B cell (primary cell): ENCODE data around the gene MAPK1.

ENCODE experiments used
- CTCF ChIP-seq: fragments of 200-600 bp; IDR thresholded peaks from one replicate; pipeline ENCODE4 v1.8.0; 2022; ENCODE audit warnings: antibody characterized with exemption, mild to moderate bottlenecking
- EZH2 ChIP-seq: IDR thresholded peaks from 2 replicates; pipeline ENCODE4 v1.6.1; 2012; ENCODE audit warnings: borderline replicate concordance, low read depth, mild to moderate bottlenecking, moderate library complexity, low read length; ENCODE audit not compliant: insufficient read depth, poor library complexity, severe bottlenecking

GRCh38 chr22:21861851-21862250 lies 5.6 kb downstream of the MAPK1 start:
- no peak for TF ChIP-seq EZH2
- TF ChIP-seq CTCF, result no peak
